A549 (cell line): ENCODE data around the gene CHRND.

Experiments
- CEBPB ChIP-seq, 2 experiments: fragments of >200 bp in 1 of 2; sonication (Bioruptor Twin) in 1 of 2; formaldehyde crosslinking in 1 of 2; IDR thresholded peaks; 2 replicates each; pipeline ENCODE4 v1.6.1; 2012 to 2016
- ESRRA ChIP-seq: fragments of 150-350 bp; IDR thresholded peaks from 2 replicates; pipeline ENCODE4 v1.6.1; 2014; ENCODE audit warnings: mild to moderate bottlenecking, low read length, borderline replicate concordance
- JUN ChIP-seq, 2 experiments: fragments of >200 bp; sonication (Bioruptor Twin); formaldehyde crosslinking; IDR thresholded peaks; 2 replicates in 1 of 2; 3 replicates in 1 of 2; pipeline ENCODE4 v1.6.1; 2016 to 2017
- KDM1A ChIP-seq: fragments of 200-600 bp; sonication (generic); IDR thresholded peaks from 2 replicates; pipeline ENCODE4 v1.6.1; 2016; ENCODE audit warnings: low read depth, mild to moderate bottlenecking
- KDM5A ChIP-seq: fragments of 200-600 bp; sonication (generic); IDR thresholded peaks from 2 replicates; pipeline ENCODE4 v1.6.1; 2016; ENCODE audit warnings: antibody characterized with exemption, mild to moderate bottlenecking
- RAD21 ChIP-seq, 2 experiments: fragments of >200 bp in 1 of 2; sonication (Bioruptor Twin) in 1 of 2; formaldehyde crosslinking in 1 of 2; IDR thresholded peaks in 1 of 2; conservative IDR thresholded peaks in 1 of 2; 2 replicates in 1 of 2; 3 replicates in 1 of 2; pipeline ENCODE4 v1.6.1; 2012 to 2018; ENCODE audit warnings: inconsistent platforms in 1 of 2
- REST ChIP-seq: fragments of 200-600 bp; sonication (generic); IDR thresholded peaks from 2 replicates; pipeline ENCODE4 v1.6.1; 2016; ENCODE audit warnings: antibody characterized with exemption, mild to moderate bottlenecking, moderate library complexity
- SMC3 ChIP-seq: fragments of >200 bp; sonication (Bioruptor Twin); formaldehyde crosslinking; IDR thresholded peaks from 3 replicates; pipeline ENCODE4 v1.6.1; 2018; ENCODE audit warnings: inconsistent platforms
- SREBF2 ChIP-seq: fragments of 450-650 bp; IDR thresholded peaks from 2 replicates; pipeline ENCODE4 v1.6.1; 2014; ENCODE audit warnings: mild to moderate bottlenecking, moderate library complexity
- ZC3H11A ChIP-seq: fragments of 450-650 bp; IDR thresholded peaks from 2 replicates; pipeline ENCODE4 v1.6.1; 2014; ENCODE audit warnings: antibody characterized with exemption, mild to moderate bottlenecking
- TF ChIP-seq, protein P1 (sequence below): fragments of >200 bp; sonication (Bioruptor Twin); formaldehyde crosslinking; IDR thresholded peaks from 3 replicates; pipeline ENCODE4 v1.5.1; 2016

DNA sequence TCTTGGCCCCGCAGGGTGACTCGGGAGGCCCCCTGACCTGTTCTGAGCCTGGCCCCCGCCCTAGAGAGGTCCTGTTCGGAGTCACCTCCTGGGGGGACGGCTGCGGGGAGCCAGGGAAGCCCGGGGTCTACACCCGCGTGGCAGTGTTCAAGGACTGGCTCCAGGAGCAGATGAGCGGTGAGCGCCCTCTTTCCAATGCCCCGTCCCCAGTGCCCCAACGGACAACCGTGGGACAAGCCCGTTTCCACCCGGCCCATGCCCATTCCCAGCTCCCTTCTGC is 2.6 kb upstream of the CHRND start:
- no peak for TF ChIP-seq KDM5A
- TF ChIP-seq, protein P1, sequence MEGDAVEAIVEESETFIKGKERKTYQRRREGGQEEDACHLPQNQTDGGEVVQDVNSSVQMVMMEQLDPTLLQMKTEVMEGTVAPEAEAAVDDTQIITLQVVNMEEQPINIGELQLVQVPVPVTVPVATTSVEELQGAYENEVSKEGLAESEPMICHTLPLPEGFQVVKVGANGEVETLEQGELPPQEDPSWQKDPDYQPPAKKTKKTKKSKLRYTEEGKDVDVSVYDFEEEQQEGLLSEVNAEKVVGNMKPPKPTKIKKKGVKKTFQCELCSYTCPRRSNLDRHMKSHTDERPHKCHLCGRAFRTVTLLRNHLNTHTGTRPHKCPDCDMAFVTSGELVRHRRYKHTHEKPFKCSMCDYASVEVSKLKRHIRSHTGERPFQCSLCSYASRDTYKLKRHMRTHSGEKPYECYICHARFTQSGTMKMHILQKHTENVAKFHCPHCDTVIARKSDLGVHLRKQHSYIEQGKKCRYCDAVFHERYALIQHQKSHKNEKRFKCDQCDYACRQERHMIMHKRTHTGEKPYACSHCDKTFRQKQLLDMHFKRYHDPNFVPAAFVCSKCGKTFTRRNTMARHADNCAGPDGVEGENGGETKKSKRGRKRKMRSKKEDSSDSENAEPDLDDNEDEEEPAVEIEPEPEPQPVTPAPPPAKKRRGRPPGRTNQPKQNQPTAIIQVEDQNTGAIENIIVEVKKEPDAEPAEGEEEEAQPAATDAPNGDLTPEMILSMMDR = no peak
- TF ChIP-seq ESRRA = no peak
- no peak for TF ChIP-seq JUN (IDR thresholded peaks at IDR 0.05)
- no peak for TF ChIP-seq RAD21 (conservative IDR thresholded peaks at IDR 0.05 in 1 of 2, IDR thresholded peaks at IDR 0.05 in 1 of 2)
- TF ChIP-seq SREBF2 = no peak
- no peak for TF ChIP-seq SMC3
- no peak for TF ChIP-seq CEBPB (IDR thresholded peaks at IDR 0.05)
- peak; percentile 46; the same call in 1 of the 2 replicates for TF ChIP-seq KDM1A
- TF ChIP-seq REST = no peak
- TF ChIP-seq ZC3H11A = no peak
